Measurements from ENCODE around the gene NFATC3. TPM values are rescaled to one million over a fixed set of nuclear protein-coding genes. Genes with fewer than 3 reads are reported as not detected.
A peak's percentile ranks its signal among the peaks of the same experiment; 100 is the strongest.

Gene NFATC3
- total RNA-seq, 4 donors from 2014 or later, result 39.5 to 54.5 (median 45.6) TPM

- DNase-seq (ENCODE audit: low spot score) (no peak), ATAC-seq (ENCODE audit: low FRiP score) (no peak)
- TF ChIP-seq CTCF (IDR thresholded peaks at IDR 0.05), result no peak
These were observed 158.0 kb downstream of the NFATC3 start for GRCh38 chr16:68242926-68243858.

- ATAC-seq (ENCODE audit: low FRiP score), result no peak
- no peak for DNase-seq (ENCODE audit: low spot score)
- TF ChIP-seq CTCF (IDR thresholded peaks at IDR 0.05), result no peak
These were observed 159.3 kb downstream of the NFATC3 start for GRCh38 chr16:68244481-68244902.

- no peak for TF ChIP-seq CTCF (IDR thresholded peaks at IDR 0.05)
These were observed 160.0 kb downstream of the NFATC3 start, which contains the start of gene PLA2G15 for GRCh38 chr16:68244903-68245853. PLA2G15 (plus strand) TSS chr16:68245373; CDS start chr16:68245427, 54 bp downstream.

GRCh38 chr16:68246121-68246520, 161.0 kb downstream of the NFATC3 start:
- ATAC-seq (ENCODE audit: low FRiP score), result no peak
- no peak for DNase-seq (ENCODE audit: low spot score)
- no peak for TF ChIP-seq CTCF (IDR thresholded peaks at IDR 0.05)

More at GRCh38 chr16:68244903-68245853, 160.0 kb downstream of the NFATC3 start, which contains the start of gene PLA2G15:
- ATAC-seq (ENCODE audit: low FRiP score), result peak; percentile 97
- DNase-seq (ENCODE audit: low spot score), result peak; percentile 88

DNA sequence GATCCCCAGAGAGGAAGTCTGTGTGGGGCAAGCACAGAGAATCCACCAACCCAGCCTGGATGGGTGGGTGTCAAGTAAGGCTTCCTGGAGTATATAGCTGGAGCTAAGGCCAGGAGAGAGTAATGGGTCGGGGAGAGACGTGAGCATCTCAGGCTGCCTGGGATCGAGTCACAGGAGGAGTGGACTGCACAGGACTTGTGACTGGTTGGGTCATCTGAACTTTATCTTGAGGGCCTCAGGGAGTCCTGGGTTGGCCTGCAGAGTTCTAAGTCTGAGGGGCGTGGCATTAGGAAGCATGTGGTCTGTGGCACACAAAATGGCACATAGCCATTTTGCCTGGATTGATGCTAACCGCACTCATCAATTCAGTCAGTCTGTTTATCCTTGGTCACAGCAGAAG, 161.5 kb downstream of the NFATC3 start:
- DNase-seq (ENCODE audit: low spot score) (no peak), ATAC-seq (ENCODE audit: low FRiP score) (no peak)
- TF ChIP-seq CTCF (IDR thresholded peaks at IDR 0.05), result no peak

- TF ChIP-seq CTCF (IDR thresholded peaks at IDR 0.05), result no peak
- ATAC-seq (ENCODE audit: low FRiP score), result no peak
- no peak for DNase-seq (ENCODE audit: low spot score)
These were observed 162.2 kb downstream of the NFATC3 start for GRCh38 chr16:68247400-68247799.

Measured in omental fat pad (tissue), 4 donors.